Erythroblast (primary cell): Measurements from ENCODE around the gene GBE1.

Source experiments
- GATA1 ChIP-seq: IDR thresholded peaks from 2 replicates; pipeline ENCODE4 v1.6.1; 2011; ENCODE audit warnings: low read depth, mild to moderate bottlenecking, control low read depth, low read length, moderate library complexity
- POLR2A ChIP-seq: IDR thresholded peaks from 2 replicates; pipeline ENCODE4 v1.6.1; 2011; ENCODE audit warnings: mild to moderate bottlenecking, low read length

- TF ChIP-seq POLR2A (no peak), GATA1 (no peak)
These were observed 318.0 kb downstream of the GBE1 start for GRCh38 chr3:81443457-81443782.
